H54 (cell line): ENCODE data around the gene RIN3.
A peak's percentile ranks its signal among the peaks of the same experiment; 100 is the strongest.

ENCODE experiments used
- DNase-seq: peaks from one replicate; pipeline ENCODE4 v3.0.0; 2011; ENCODE audit warnings: low spot score, mixed read lengths; ENCODE audit not compliant: insufficient read length
- FAIRE-seq: peaks from 3 replicates; lab custom pipeline; 2011; peaks lifted over from hg19 to GRCh38; lab: Jason Lieb, UNC
- POLR2A ChIP-seq: IDR thresholded peaks from 2 replicates; pipeline ENCODE4 v1.6.1; 2011; ENCODE audit warnings: low read depth, mild to moderate bottlenecking, low read length

RIN3 gene

DNA sequence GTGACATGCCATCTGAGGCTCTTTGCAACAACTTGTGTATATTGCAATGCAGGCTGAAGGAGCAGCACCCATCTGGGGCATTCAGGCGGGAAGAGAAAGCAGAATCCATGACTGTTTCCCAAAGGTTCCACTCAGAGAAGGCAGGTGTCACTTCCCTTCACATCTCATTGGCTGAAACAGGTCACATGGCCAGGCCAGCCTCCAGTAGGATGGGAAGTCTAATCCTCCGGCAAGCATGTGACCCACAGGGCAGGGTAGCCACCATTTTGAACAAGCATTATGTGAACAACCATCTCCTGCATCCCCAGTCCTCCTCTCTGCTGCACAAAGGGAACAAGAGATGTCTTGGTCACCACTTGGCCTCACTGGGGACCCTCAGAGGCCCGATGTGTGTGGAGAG lies 70.6 kb downstream of the RIN3 start:
- no peak for TF ChIP-seq POLR2A
- no peak for FAIRE-seq
- DNase-seq = no peak

DNA sequence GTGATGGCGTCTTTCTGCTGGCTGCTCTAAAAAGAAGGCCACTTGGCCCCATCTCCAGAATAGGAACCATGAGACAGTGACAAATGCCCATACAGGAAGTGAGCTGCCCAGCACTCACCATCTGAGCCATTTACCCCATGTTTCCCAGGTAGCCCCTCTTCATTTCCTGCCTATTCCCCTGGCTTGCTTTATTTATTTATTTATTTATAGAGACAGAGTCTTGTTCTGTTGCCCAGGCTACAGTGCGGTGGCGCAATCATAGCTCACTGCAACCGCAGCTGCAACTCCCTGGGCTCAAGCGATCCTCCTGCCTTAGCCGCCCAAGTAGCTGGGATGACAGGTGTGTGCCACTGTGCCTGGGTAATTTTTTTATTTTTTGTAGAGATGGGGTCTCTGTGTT lies 71.2 kb downstream of the RIN3 start:
- TF ChIP-seq POLR2A = no peak
- DNase-seq (no peak), FAIRE-seq (no peak)

DNA sequence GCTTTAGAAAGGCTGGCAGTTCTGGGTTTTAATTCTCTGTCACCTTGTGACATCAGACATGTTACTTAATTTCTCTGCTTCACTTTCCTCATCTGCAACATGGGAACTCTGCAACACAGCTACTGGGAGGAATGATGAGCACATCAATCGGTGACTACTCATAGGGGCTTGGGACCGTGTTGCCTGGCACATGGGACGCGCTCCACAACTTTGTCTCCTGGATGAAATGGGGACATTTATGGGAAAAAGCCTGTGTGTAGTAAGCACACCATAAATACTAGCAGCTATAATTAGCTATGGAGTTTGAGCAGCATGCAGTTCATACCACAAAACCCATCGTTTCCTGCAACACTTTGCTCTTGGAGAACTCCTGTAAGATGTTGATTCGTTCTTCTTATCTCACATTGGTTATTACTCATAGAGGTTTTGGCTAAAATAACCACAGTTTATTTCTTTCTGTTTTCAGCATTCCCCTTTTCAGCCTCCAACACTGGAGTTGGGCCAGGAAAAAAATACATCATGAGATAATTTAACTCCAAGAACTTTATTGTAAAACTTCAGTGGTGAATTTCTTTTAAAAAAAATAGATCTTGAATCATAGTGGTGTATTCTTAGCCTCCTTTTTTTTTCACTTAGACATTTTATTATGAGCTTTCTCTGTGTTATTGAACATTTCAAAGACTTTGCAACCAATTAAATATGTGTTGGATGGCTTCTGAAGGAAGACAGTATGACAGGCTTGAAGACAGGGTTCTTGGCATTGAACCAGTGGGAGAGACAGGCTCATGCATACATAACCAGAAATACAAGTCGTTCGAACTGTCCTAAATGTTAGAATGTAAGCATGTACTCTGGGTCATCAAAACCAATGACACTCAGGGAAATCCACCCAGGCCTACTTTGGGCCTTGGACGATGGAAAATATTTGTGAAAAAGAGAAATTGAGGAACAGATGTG lies 72.7 kb downstream of the RIN3 start:
- DNase-seq = peak; percentile 28
- no peak for TF ChIP-seq POLR2A
- FAIRE-seq = peak; percentile 60

DNA sequence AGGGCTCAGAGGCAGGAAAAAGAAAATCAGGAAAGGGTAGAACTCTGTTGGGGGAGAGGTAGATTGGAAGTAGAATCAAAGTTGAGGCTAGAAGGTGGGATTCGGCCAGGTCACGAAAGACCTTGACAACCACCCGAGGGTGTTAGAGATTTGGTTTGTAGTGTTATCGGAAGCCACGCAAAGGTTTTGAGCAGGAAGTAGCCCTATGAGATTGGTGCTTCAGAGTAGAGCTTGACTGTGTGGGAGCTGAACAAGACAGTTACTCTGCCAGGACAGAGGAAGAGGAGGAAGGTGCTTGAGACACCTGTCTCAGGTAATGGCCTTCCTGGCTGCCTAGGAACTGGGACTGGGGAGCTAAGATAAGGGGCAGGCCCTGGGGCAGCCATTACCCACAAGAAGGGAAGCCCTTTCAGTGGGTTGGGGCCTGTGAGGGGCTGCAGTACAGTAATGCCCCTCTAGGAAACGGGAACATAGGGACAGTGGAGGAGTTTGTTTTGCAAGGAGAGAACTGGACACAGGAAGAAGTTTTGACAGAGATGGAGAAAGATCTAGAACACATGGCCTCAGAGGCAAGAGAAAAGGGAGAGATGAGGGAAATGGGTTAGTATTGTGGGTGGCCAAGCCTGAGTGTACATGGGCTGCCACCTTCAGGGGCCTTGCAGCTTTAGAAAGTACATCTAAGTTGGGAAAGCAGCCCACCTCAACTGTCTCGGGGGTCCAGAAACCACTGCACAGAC lies 73.5 kb downstream of the RIN3 start:
- no peak for DNase-seq
- no peak for FAIRE-seq

DNA sequence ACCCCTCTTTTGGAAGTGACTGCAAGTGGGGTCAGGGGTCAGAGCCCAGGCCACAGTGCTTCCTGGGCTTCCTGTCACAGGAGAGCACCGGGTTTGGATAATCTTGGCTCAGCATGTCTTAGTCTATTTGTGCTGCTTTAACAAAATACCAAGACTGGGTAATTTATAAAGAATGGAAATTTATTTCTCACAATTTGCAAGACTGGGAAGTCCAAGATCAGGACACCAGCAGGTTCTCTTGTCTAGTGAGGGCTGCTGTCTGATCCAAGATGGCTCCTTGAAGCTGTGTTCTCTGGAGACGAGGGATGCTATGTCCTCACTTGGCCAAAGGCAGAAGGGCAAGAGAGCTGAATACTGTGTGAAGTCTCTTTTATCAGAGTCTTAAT lies 74.1 kb downstream of the RIN3 start:
- TF ChIP-seq POLR2A = no peak
- no peak for DNase-seq
- no peak for FAIRE-seq

More for the DNA sequence above, 73.5 kb downstream of the RIN3 start:
- TF ChIP-seq POLR2A = no peak

DNA sequence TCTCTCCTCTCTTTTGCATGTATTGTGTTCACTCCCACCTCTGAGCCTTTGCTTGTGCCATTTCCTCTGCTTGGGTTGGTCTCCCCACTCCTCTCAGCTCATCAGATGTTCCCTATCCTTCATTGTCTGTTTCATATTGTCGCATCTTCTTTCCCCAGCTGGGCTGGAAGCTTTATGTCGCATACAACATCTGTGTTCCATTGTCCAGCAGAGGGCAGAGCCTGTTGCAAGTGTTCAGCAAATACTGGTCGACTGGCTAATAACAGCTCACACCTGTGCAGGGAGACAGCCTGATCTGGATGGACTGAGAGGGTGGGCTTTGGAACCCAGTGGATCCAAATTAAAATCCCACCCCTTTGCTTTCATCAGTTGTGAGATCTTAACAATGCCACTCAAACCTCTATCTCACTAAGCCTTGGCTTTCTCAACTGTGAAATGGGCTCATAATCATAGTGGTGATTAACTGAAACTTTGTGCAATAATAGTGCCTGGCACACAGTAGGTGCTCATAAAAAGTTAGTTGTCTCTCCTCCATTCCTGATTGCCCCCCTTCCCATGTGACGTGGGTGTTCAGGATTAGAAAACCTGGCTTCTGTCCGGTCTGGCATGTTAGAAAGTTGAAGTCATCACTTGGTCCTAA lies 75.8 kb downstream of the RIN3 start:
- FAIRE-seq (no peak), DNase-seq (no peak)
- TF ChIP-seq POLR2A = no peak

DNA sequence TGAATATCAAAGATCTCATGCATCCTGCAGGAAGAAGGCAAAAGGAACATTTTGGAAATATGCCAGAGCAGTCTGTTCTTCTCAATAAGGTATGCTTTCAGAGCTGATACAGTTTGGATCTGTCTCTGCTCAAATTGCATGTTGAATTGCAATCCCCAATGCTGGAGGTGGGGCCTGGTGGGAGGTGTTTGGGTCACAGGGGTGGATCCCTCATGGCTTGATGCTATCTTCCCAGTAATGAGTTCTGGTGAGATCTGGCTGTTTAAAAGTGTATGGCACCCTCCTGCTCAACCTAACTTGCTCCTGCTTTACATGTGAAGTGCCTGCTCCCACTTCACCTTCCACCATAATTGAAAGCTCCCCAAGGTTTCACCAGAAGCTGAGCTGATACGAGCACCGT lies 76.6 kb downstream of the RIN3 start:
- no peak for TF ChIP-seq POLR2A
- FAIRE-seq = no peak
- no peak for DNase-seq

DNA sequence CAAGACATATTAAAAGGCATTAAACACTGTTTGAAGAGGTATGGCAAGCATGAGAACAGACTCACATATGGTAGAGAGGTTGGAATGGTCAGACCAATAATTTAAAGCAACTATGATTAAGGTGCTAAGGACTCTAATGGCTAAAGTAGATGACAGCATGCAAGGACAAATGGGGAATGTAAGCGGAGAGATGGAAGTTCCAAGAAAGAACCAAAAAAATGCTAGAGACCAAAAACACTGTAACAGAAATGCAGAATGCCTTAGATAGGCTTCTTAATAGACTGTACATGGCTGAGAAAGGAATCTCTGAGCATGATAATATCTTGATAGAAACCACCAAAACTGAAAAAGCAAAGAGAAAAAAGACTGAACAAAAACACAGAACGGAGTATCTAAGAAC lies 77.4 kb downstream of the RIN3 start:
- DNase-seq (no peak), FAIRE-seq (no peak)
- no peak for TF ChIP-seq POLR2A

DNA sequence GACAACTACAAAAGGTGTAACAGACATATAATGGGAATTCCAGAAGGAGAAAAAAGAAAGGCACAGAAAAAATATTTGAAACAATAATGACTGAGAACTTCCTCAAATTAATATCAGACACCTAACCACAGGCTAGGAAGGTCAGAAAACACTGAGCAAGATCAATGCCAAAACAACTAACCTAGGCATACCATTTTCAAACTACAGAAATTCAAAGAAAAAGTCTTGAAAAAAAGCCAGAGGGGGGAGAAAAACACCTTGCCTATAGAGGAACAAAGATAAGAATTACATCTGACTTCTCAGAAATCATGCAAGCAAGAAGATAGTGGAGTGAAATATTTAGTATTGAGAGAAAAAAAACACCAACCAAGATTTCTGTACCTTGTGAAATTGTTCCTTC lies 77.8 kb downstream of the RIN3 start:
- FAIRE-seq (no peak), DNase-seq (no peak)
- no peak for TF ChIP-seq POLR2A

DNA sequence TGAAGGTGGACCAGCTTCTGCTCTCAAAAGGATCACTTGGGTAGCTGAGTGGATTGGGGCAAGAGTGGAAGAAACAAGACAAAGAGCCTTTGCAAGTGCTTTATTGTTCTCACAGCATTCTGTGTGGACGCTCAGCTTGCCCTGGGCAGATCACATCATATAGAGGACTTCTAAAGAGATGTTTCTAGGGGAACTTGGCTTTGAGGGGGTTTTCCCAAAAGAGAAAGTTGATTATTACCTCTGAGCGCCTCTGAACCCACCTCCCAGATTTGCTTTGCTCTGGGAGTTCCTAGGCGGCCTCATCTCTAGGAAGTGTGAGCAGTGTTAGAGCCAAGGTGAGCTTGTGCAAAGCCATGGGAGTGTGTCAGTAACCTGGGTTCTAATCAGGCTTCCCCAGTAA lies 81.7 kb downstream of the RIN3 start:
- DNase-seq = no peak
- no peak for TF ChIP-seq POLR2A
- no peak for FAIRE-seq

DNA sequence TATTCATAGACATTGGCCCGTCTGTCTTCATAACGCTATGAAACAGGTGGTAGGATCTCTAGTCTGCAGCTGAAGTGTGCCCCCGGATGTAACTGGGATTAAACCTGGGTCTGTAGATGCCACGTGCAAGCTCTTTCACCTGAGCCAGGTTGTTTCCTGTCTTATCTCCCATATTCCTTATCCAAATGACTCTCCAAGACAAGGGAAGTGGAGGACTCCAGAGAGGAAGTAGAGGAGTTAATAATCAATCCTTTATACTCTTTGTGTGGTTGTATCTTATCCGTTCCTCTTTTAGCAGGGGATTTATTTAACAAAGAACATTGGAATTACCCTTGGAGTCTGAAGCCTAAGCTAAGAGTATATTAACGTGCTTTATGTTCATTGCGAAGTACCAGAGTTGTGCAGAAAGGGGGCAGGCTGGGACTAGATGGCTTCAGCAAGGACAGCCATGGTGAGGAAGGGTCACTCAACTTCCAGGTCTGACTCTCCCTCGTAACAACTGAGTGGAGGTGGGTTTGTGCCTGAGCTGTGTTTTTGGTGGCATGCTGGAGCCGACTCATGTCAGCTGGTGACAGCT lies 82.8 kb downstream of the RIN3 start:
- DNase-seq (no peak), FAIRE-seq (no peak)
- TF ChIP-seq POLR2A = no peak

DNA sequence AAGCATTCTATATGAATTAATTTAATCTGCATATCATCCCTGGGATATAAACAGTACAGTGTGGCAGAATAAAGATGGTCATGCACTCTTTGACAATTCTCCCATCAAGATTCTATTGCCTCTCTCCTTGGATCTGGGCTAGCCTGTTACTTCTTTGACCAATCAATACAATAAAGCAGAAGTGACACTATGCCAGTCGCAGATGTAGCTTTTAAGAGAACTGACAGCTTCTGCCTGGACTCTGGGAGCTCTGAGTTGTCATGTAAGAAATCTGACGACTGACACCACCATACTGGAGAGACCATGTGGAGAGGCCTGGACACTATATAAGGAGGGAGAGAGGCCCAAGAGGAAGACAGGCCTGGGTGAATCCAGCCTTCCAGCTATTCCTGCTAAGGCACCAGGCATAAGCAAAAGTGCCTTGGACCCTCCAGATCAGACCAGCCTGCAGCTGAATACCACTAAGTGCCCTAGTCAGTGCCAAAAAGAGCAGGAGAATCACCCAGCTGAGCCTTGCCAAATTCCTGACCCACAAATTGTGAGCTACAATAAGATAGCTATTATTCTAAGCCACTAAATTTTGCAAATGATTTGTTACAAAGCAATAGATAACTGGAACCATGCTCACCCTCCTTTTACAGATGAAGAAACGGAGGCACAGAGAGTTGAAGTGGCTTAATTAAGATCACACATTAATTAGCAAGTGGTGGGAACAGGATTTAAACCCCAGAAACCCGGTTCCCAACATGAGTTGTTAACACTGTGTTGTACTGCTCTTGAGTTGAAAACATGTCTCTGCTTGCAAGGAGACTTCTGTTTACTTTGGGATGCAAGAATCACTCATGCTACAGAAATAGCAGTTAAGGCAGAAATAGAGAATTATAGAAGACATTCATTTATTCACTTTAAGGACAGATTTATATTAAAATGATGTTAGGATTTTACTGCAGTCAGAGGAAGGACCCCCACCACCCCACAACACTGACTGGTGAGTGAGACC lies 84.6 kb downstream of the RIN3 start:
- TF ChIP-seq POLR2A = no peak
- DNase-seq = no peak
- FAIRE-seq = no peak

DNA sequence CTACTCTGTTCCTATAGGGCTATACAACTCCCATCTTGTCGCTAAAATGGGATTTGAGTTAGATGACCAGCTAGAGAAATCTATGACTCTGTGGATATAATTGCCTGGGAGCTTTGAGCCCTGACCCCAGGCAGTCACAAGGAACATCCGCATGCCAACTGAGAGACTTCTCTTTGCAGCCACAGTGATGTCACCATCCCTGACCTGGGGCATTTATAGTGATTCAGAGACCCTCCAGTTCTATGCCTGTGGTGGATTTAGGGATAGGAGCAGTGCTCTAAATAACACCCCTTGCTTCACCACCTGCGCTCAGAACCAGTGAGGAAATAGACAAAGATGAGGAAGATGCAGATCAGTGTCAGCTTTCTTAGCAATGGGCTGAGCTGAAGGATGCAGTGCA lies 86.2 kb downstream of the RIN3 start:
- FAIRE-seq (no peak), DNase-seq (no peak)
- TF ChIP-seq POLR2A = no peak
